ENCODE data around the gene OR2D3.

GRCh38 chr11:6931146-6931713, 10.4 kb downstream of the OR2D3 start:
- TF ChIP-seq POLR2A (IDR thresholded peaks at IDR 0.05) (no peak), CTCF (IDR thresholded peaks at IDR 0.05 in 8 of 11, conservative IDR thresholded peaks at IDR 0.05 in 3 of 11) (no peak)

Measured in spleen (tissue), 7 donors.